H1 (cell line): ENCODE results near the gene HS3ST6. TPM values are rescaled to one million over a fixed set of nuclear protein-coding genes. Genes with fewer than 3 reads are reported as not detected.

ENCODE experiments used
- ATF2 ChIP-seq: IDR thresholded peaks from 2 replicates; pipeline ENCODE4 v1.6.1; 2012; ENCODE audit warnings: low read length, inconsistent platforms
- CHD1 ChIP-seq: IDR thresholded peaks from 2 replicates; pipeline ENCODE4 v1.6.1; 2012; ENCODE audit warnings: low read depth, low read length, improper control_type of control experiment
- EGR1 ChIP-seq: IDR thresholded peaks from 2 replicates; pipeline ENCODE4 v1.6.1; 2011; ENCODE audit warnings: low read depth, low read length, borderline replicate concordance
- POLR2AphosphoS5 ChIP-seq: IDR thresholded peaks from 2 replicates; pipeline ENCODE4 v1.6.1; 2011; ENCODE audit warnings: low read depth, low read length
- RNF2 ChIP-seq: fragments of 200-900, 300-1000 bp; sonication (generic); IDR thresholded peaks from 2 replicates; pipeline ENCODE4 v1.7.1; 2016; ENCODE audit warnings: borderline replicate concordance, low read depth, mild to moderate bottlenecking, antibody characterized with exemption, low read length; ENCODE audit not compliant: poor library complexity, severe bottlenecking; ENCODE audit errors: missing control alignments
- SIN3A ChIP-seq, 2 experiments: IDR thresholded peaks in 1 of 2; conservative IDR thresholded peaks in 1 of 2; 2 replicates each; pipeline ENCODE4 v1.6.1; 2011 to 2012; ENCODE audit warnings: low read length in 2 of 2, improper control_type of control experiment in 1 of 2, low read depth in 1 of 2, mild to moderate bottlenecking in 1 of 2
- SP1 ChIP-seq: IDR thresholded peaks from 2 replicates; pipeline ENCODE4 v1.6.1; 2011; ENCODE audit warnings: low read depth, low read length
- SP4 ChIP-seq: IDR thresholded peaks from 2 replicates; pipeline ENCODE4 v1.6.1; 2012; ENCODE audit warnings: low read length, inconsistent platforms
- TAF7 ChIP-seq: optimal IDR thresholded peaks from 2 replicates; pipeline ENCODE3; 2011; ENCODE audit warnings: low read depth, mild to moderate bottlenecking, inconsistent platforms, low read length, moderate library complexity, borderline replicate concordance
- TCF12 ChIP-seq: IDR thresholded peaks from 2 replicates; pipeline ENCODE4 v1.6.1; 2011; ENCODE audit warnings: low read depth, mild to moderate bottlenecking, low read length
- polyA plus RNA-seq, 7 experiments: library from polyadenylated mRNA; depleted of rRNA in 3 of 7; stranded (reverse) in 5 of 7; unstranded in 2 of 7; fragments of >200 nt in 5 of 7; fragments of 200-250 nt in 2 of 7; gene quantifications; 1 replicate in 5 of 7; 2 replicates in 1 of 7; 4 replicates in 1 of 7; pipeline versions ENCODE4 v1.2.1 to v1.2.3, GENCODE V29; 2011 to 2013; ENCODE audit warnings: missing spikeins in 2 of 7, mixed read lengths in 2 of 7
- total RNA-seq: library from RNA; stranded (reverse); fragmentation: NEBNext Ultra II Directional; extraction: Animal tissue kit (Norgen Biotek cat#: 25700); gene quantifications from 2 replicates; pipeline ENCODE4 v1.2.1, GENCODE V29; 2021

The HS3ST6 gene
- total and polyA plus RNA-seq, 2 of the 8 experiments (the other 6 are each of a cell fraction or from before 2014, with no cell fraction given), result 0.36 to 0.39 TPM

- TF ChIP-seq SIN3A (conservative IDR thresholded peaks at IDR 0.05 in 1 of 2, IDR thresholded peaks at IDR 0.05 in 1 of 2; ENCODE audit: low read depth in 1 of 2, low read length in 2 of 2), result peak in 1 of 2 experiments; percentile 72; a peak in 1 of 4 replicates
- TF ChIP-seq SP1, result peak; percentile 24; the same call in 1 of the 2 replicates
- peak; percentile 85; the same call in 1 of the 2 replicates for TF ChIP-seq ATF2
- no peak for TF ChIP-seq RNF2
- TF ChIP-seq EGR1, result no peak
- no peak for TF ChIP-seq TCF12
- peak; percentile 94 for TF ChIP-seq POLR2AphosphoS5
- TF ChIP-seq TAF7, result peak; percentile 68
- TF ChIP-seq CHD1, result no peak
- TF ChIP-seq SP4, result peak; percentile 71; the same call in 1 of the 2 replicates
Measured at GRCh38 chr16:1960665-1961630, 42.7 kb upstream of the HS3ST6 start (continued).
